G401 (cell line): ENCODE data around the gene FAM83G. TPM values are rescaled to one million over a fixed set of nuclear protein-coding genes. Genes with fewer than 3 reads are reported as not detected.
"Not testable (repeated sequence)": the region's sequence is repeated elsewhere in the genome, so short reads cannot be mapped to it uniquely, and the experiment has no call there.

Source experiments
- DNase-seq: peaks from one replicate; pipeline ENCODE4 v3.0.0-alpha.2; 2015; ENCODE audit warnings: low spot score
- in situ Hi-C: cut with HindIII; loops from 2 replicates; pipeline ENCODE4 v1.10.0; 2016; ENCODE audit warnings: low sequenced_read_pairs, mixed read lengths
- total RNA-seq: library from RNA; depleted of rRNA; stranded (reverse); fragments of >200 nt; shearing (Covaris generic); gene quantifications from 2 replicates; pipeline ENCODE4 v1.2.3, GENCODE V29; 2014; rRNA removed

Gene FAM83G, protein sequence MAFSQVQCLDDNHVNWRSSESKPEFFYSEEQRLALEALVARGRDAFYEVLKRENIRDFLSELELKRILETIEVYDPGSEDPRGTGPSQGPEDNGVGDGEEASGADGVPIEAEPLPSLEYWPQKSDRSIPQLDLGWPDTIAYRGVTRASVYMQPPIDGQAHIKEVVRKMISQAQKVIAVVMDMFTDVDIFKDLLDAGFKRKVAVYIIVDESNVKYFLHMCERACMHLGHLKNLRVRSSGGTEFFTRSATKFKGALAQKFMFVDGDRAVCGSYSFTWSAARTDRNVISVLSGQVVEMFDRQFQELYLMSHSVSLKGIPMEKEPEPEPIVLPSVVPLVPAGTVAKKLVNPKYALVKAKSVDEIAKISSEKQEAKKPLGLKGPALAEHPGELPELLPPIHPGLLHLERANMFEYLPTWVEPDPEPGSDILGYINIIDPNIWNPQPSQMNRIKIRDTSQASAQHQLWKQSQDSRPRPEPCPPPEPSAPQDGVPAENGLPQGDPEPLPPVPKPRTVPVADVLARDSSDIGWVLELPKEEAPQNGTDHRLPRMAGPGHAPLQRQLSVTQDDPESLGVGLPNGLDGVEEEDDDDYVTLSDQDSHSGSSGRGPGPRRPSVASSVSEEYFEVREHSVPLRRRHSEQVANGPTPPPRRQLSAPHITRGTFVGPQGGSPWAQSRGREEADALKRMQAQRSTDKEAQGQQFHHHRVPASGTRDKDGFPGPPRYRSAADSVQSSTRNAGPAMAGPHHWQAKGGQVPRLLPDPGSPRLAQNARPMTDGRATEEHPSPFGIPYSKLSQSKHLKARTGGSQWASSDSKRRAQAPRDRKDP
- 10.2 and 16.7 TPM in 2 replicates for total RNA-seq

DNA sequence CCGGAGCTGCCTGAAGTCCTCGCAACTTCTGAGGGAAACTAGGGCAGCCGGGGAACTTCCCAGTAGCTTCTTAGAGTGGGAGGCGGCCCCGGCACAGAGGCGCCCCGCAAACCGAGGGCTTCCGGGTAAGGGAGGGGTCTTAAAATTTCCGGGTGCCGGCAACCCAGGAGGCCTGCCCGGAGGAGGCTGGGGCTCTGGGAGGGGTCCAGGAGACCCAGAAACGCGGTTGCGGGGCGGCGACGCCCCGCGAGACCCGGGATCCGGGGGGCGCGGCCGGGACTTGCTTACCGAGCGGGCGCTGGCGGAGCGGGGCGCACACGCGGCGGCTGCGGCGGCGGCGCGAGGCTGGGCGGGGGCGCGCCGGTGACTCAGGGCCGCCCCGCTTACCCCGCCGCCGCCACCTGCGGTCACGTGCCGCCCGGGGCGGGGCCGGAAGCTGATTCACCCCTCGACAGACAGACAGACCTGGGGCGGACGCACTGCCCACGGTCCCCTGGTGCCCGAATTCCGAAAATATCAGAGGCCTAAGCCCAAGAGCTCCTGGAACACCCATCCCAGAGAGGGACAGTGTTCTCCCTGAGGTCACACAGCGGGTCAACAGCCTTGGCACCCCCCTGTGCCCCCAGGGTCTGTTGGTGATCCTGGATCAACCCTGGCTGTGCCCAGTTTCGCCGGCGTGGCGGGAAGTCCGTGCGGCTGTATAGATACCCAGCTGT, at the start of gene FAM83G:
TSS of gene FAM83G (minus strand) at position 344 of the 716 bp plus-strand sequence. CDS start 723 bp downstream, outside the sequence.
- in situ Hi-C loops, result no loop called here
- no peak for DNase-seq

DNA sequence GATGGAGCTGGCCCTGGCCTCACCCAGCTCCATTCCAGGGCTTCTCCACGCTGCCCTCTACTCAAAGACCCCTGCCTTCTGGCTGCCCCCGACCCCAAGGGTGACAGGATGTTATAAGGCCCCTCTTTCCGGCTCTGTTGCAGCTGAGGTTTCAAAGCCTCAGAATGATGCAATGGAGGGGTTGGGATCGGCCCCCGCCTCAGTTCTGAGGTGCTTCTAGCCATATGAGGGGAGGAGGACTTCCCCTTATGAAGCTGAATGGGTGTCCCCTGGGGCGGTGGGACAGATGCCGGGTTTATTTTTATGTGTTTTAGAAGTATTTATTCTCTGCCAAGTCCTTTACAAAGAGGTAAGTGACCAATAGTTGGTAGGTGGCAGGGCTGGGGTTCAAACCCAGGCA, 44.3 kb upstream of the FAM83G start:
- DNase-seq, in situ Hi-C loops: not testable (repeated sequence)

DNA sequence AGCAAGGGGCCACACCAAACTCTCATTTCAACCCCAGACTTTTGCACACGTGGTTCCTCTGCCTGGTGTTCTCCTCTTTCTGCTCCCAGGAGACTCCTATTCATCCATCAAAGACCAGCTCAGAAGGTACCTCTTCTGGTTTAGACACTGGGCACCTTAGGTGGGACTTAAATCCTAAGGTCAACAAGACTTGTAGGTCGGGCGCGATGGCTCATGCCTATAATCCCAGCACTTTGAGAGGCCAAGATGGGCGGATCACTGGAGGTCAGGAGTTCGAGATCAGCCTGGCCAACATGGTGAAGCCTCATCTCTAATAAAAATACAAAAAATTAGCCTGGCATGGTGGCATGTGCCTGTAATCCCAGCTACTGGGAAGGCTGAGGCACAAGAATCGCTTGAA, 42.9 kb upstream of the FAM83G start:
- in situ Hi-C loops, DNase-seq: not testable (repeated sequence)

DNA sequence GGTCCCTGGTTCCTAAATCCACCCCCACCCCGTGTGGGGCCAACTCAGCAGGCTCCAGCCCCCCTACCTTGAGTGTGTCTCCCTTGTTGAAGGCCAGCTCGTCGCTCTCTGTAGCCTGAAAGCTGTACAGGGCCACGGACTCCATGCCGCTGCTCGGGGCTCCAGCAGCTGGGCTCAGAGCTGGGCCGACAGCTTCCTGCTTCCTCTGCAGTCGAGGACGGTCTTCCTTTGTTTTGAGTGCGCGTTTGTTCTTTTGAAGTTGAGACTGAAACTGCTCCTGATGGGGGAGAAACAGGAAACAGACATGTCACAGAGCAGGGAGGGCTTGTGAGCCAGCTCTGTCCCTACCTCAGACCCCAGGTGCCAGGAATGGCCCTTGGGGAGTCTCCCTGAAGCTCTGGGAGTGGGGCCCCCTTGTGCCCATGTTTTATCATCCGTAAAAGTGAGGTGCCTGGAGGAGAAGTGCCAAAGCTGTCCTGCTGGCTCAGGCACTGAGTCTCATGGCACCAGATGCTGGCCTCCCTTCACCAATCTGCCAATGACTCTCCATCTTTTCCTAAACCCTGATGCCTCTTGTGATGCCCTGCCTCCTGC, 42.3 kb upstream of the FAM83G start, which contains the start of gene GRAP:
TSS of gene GRAP (minus strand) at position 176 of the 594 bp plus-strand sequence. CDS start at position 145, 31 bp downstream.
- in situ Hi-C loops, DNase-seq: not testable (repeated sequence)

DNA sequence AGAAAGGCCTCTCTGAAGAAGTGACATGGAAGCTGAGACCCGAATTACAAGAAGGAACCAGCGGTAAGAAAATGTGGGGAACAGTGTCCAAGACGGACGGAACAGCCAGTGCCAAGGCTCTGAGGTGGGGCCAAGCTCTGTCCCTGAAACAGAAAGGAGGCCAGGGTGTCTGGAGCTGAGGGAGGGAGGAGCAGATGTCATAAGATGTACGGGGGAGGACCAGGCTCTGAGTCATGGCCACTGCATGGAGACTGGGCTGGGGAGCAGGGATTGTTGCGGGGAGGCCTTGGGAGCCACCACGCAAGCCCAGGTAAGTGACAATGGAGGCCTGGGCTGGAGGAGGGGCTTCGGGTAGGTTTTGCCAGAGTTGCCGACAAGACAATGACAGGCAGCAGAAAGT, 40.1 kb upstream of the FAM83G start:
- DNase-seq, in situ Hi-C loops: not testable (repeated sequence)

DNA sequence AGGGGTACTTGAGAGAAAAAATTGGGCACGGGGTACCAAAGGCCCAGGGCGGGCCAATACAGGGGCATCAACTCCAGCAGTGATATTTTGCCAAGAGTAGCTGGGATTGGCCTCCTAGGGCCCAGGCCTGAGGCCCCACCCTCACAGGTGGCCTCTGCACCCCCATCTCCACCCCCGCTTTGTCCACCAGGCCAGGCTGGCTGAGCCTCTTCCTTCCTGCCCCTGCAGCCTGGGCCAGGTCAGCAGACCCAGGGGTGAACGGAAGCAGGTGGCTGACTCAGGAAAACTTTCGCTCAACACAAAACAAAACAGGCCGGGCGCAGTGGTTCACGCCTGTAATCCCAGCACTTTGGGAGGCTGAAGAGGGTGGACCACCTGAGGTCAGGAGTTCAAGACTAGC, 38.5 kb upstream of the FAM83G start:
- in situ Hi-C loops, DNase-seq: not testable (repeated sequence)

DNA sequence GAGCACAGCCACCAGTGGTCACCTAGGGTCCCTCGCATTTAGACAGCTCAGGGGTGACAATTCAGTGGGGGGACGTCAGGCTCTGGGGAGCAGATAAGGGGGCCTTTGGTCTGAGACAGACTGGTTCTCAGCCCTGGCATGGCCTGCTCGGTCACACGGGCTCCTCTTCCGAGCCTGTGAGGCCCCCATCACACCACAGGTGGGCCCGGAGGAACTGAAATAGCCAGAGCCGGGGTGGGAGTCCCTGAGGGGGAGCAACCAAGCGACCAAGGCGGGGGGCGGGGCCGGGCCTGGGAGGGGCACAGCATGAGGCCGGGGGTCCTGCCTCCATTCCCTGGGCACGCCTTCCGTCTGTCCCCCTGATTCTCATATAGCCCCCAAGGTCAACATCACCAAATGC, 37.8 kb upstream of the FAM83G start:
- in situ Hi-C loops, DNase-seq: not testable (repeated sequence)

DNA sequence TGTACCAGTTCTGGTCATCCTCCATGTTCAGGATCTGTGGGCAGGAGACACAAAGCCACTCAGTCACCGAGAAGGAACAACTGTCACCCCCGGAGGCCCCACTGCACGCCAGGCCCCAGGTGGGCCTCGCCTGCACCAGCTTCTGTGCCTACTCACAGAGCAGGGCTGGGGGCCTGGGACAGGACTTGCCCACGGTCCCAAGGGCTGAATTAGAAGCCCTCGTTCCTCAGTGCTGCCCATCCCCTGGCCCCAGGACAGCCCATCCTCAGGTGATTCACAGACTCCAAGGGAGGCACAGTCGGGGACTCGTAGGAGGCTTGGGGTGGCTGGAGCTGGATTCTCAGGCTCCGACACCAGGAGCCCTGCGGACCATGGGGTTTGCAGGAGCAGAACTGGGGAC, 37.3 kb upstream of the FAM83G start:
- DNase-seq, in situ Hi-C loops: not testable (repeated sequence)

DNA sequence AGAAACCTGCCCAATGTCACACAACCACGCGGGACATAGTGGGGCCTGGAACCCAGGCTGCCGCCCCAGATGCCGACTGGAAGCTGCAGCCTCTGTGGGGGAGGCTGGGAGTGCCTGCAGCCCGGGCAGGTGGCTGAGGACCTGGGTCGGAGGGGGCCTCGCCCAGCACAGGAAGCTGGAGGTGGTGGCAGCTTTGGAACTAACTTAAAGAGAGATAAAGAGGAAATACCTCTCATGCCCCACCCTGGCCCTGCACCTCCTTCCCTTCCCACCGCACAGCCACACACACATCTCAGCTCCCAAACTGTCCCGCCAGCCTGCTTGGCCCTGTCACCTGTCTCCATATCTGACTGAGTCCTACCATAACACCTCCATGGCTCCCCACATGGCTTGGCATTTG, 35.8 kb upstream of the FAM83G start:
- DNase-seq, in situ Hi-C loops: not testable (repeated sequence)

DNA sequence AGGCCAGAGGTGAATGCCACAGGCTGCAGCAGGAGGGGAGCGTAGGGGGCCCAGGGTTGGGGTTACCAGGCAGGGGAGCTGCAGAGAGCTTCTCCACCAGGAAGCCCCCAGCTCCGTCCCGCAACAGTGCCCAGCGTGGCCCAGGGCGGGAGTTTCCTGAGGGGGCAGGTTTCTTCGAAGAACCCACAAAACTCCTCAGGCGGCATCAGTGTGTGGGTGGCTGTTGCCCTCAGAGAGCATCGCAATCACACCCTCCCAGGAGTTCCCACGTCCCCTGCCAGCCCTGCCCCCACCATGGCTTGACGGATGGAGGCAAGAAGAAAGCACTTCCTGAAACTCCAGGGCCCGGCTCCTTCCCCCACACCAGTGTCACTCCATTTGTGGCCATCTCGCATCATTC, 34.2 kb upstream of the FAM83G start:
- DNase-seq, in situ Hi-C loops: not testable (repeated sequence)

DNA sequence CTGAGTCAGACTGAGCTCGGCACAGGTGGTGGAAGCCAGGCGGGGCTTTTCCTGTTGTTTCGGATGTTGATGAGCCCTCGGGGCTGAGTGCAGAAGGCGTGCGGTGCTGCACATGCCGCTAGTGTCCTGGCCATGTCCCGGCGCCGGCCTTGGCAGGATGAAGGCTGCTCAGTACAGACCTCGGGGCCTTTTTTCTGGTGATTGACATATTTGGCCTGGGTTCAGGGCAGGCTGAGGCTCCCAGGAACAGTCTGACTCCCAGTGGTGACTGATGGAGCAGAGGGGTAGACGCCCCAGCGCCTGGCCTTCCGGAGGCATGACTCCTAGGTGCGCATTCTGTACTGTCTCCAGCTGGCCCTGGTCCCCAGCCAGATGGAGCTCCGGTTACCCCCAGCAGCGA, 33.4 kb upstream of the FAM83G start:
- in situ Hi-C loops, DNase-seq: not testable (repeated sequence)

DNA sequence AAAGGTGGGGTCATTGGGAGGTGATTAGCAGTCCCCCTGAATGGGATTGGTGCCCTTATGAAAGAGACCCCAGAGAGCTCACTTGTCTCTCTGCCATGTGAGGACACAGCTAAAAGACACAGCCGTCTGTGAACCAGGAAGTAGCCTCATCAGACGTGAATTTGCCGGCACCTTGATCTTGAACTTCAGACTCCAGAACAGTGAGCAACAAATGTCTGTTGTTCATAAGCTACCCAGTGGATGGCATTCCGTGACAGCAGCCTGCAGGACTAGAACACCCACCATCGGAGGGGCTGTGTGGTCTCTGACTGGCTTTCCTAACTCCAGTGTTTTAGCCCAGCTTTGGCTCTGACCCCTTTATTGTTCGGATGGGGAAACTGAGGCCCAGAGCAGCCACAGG, 33.0 kb upstream of the FAM83G start:
- in situ Hi-C loops, DNase-seq: not testable (repeated sequence)

DNA sequence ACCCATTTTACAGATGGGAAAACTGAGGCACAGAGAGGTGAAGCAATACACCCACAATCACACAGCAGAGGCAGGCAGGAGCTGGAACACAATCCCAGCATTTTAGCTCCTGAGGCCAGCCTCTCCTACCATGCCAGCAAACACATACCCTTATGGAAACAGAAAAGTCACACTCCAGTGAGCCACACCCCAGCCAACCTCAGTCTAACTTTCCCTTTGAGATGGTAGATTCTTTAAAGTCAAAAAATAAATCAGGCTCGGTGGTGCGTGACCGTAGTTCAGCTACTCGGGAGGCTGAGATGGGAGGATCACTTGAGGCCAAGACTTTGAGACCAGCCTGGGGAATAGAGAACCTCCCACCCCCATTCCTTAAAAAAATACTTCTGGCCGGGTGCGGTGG, 31.6 kb upstream of the FAM83G start:
- DNase-seq, in situ Hi-C loops: not testable (repeated sequence)

DNA sequence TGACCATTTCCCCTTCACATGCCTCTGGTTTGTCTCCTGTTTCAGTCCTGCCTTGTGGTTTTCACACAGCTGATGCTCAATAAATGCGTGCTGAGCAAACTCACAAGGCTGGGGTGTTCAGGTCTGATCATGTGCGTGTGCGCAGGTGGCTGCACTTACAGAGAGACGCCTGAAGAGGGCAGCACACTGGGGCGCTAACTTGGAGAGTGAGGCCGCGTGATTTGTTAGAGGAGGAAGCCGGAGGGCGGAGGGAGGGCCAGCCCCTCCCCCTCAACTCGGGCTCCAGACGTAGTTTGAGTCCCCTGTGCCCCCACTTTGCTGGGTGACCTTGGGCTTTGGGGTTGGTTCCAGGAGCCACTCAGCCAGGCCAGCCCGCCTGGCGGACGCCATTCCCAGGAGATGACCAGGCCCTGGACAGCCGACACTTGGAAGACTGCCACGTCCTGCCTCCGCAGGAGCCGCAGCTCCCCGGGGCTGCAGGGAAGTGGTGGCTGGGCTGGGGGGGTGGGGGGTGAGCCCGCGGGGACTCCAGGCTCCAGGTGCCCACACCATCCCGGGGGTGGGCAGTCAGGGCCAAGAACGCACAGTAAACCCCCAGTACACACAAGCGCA, 27.9 kb upstream of the FAM83G start:
- DNase-seq, in situ Hi-C loops: not testable (repeated sequence)

DNA sequence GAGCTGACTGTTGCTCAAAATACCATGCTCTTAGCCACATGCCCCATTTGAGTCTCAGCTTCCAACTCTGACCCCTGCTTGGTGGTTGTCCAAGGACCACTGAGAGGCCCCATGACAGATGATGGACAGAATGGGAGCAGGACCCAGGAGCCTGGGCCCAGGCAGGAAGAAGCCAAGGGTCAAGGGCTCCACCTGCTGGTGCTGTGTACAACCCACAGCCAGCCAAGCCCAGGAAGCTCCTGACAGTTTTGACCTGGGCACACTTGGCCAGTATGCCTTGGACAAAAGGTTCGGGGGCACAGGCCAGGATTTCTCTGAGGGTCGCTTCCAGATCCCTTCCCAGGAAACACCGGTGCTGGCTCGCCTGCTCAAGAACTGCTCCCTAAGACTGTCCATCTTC, 27.2 kb upstream of the FAM83G start:
- in situ Hi-C loops, DNase-seq: not testable (repeated sequence)

DNA sequence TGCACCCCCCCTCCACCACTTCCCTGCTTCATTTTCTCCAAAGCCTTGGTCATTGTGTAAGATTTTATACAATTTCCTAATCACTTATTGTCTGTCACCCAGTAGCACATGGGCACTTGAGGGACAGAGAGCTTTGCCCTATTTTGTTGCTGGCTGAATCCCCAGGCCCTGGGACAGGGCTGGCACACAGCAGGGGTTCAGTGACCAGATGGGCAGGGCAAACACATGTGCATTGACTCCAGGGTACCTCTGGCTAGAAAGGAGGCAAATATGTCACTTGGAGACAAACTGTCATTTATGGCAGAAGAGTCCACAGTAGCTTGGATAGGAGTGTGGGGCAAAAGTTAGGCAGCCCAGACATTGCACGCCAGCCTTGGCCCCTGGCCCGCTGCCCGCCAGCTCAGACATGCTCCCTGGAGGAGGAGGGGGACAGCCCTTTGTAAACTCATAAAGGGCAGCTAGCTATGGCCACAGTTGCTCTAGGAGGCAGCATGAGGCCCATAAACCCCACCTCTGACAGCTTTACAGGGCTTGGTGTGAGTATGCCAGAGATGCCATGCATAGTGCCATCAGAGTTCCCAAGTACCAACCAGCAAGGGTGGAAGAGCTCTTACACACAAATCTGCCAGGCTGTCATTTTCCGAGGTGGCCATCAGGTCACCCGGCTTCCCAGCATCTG, 26.3 kb upstream of the FAM83G start:
- in situ Hi-C loops, DNase-seq: not testable (repeated sequence)

DNA sequence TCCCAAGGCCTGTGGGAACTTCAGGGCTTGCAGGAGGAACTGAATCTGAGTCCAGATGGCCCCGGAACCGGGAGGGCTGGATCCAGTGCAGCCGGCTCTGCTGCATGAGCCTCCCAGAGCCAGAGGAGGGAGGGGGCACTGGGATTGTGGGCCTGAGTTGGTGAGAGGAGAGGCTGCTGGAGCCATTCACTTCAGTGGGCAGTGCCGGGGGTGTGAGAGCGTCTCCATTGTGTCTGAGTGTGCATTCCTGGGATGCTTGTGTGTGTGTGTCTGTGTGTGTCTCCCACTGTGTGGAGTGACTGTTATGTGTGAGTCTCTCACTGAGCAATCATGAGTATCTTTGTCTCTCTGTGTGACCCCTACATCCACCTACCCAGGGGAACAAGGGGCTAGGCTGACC, 25.2 kb upstream of the FAM83G start:
- DNase-seq, in situ Hi-C loops: not testable (repeated sequence)

DNA sequence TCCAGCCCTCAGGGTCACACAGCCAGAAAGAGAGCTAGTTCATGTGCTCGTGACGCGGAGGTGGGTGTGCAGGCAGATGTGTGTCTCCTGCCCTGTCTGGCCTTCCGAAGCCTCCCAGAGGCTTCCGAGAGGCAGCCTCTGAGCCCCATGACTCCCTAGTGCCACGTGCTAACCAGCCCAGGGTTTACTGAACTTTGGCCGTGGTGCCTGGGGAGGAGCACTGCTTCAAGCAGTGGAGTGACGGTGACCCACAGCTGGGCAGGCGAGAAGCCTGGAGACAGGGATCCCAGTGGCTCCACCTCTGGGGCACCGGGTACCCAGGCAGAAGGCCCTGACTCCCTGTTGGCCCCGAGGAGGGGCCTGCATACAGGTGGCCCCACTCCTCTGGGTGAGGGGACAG, 24.1 kb upstream of the FAM83G start:
- DNase-seq, in situ Hi-C loops: not testable (repeated sequence)
